MM.1S (cell line): Measurements from ENCODE around the gene UNC13C.

Experiments
- DNase-seq: peaks from one replicate; pipeline ENCODE4 v3.0.0-alpha.2; 2015
- H2AFZ ChIP-seq: fragments of 300-600 bp; sonication (generic); 2 replicates; pipeline ENCODE4 v1.6.0; 2016; ENCODE audit warnings: antibody characterized with exemption, low read length
- H3F3A ChIP-seq: fragments of 300-600 bp; sonication (generic); 2 replicates; pipeline ENCODE4 v1.6.1; 2016; ENCODE audit warnings: mild to moderate bottlenecking, antibody characterized with exemption, low read length, moderate library complexity, mixed read lengths; ENCODE audit not compliant: insufficient read depth
- H3K27ac ChIP-seq: fragments of 300-600 bp; sonication (generic); 2 replicates; pipeline ENCODE4 v1.5.1; 2016; ENCODE audit warnings: mild to moderate bottlenecking, low read length
- H3K27me3 ChIP-seq: fragments of 300-600 bp; sonication (generic); replicated peaks from 2 replicates; pipeline ENCODE4 v1.6.0; 2016; ENCODE audit warnings: low read length; ENCODE audit not compliant: insufficient read depth
- H3K36me3 ChIP-seq: fragments of 300-600 bp; sonication (generic); replicated peaks from 2 replicates; pipeline ENCODE4 v1.6.1; 2016; ENCODE audit warnings: mild to moderate bottlenecking, low read length, mixed read lengths; ENCODE audit not compliant: insufficient read depth
- H3K4me1 ChIP-seq: fragments of 300-600 bp; sonication (generic); 2 replicates; pipeline ENCODE4 v1.6.1; 2016; ENCODE audit warnings: low read length, mixed read lengths
- H3K4me2 ChIP-seq: fragments of 300-600 bp; sonication (generic); 2 replicates; pipeline ENCODE4 v1.6.0; 2016; ENCODE audit warnings: low read depth, low read length
- H3K4me3 ChIP-seq: fragments of 300-600 bp; sonication (generic); 2 replicates; pipeline ENCODE4 v1.5.1; 2016; ENCODE audit warnings: low read length, mixed read lengths
- H3K79me2 ChIP-seq: fragments of 300-600 bp; sonication (generic); 2 replicates; pipeline ENCODE4 v1.6.1; 2016; ENCODE audit warnings: mixed run types, low read length, mixed read lengths
- H3K9ac ChIP-seq: fragments of 300-600 bp; sonication (generic); 2 replicates; pipeline ENCODE4 v1.6.1; 2016; ENCODE audit warnings: low read length, mixed read lengths
- H3K9me2 ChIP-seq: fragments of 300-600 bp; sonication (generic); replicated peaks from 2 replicates; pipeline ENCODE4 v1.6.1; 2016; ENCODE audit warnings: mild to moderate bottlenecking, low read length, mixed read lengths; ENCODE audit not compliant: insufficient read depth
- H3K9me3 ChIP-seq: fragments of 300-600 bp; sonication (generic); replicated peaks from 2 replicates; pipeline ENCODE4 v1.6.1; 2016; ENCODE audit warnings: mild to moderate bottlenecking, low read length, mixed read lengths; ENCODE audit not compliant: insufficient read depth
- H4K20me1 ChIP-seq: fragments of 300-600 bp; sonication (generic); 2 replicates; pipeline ENCODE4 v1.6.1; 2016; ENCODE audit warnings: mild to moderate bottlenecking, low read length, moderate library complexity, mixed read lengths; ENCODE audit not compliant: insufficient read depth
- CTCF ChIP-seq: fragments of 300-600 bp; sonication (generic); IDR thresholded peaks from 2 replicates; pipeline ENCODE4 v1.5.1; 2016; ENCODE audit warnings: antibody characterized with exemption, low read length, mixed read lengths
- EZH2 ChIP-seq: fragments of 300-600 bp; sonication (generic); optimal IDR thresholded peaks from 2 replicates; pipeline ENCODE3; 2017; ENCODE audit warnings: low read depth, mild to moderate bottlenecking, antibody characterized with exemption, low read length, mixed read lengths
- EZH2phosphoT487 ChIP-seq: fragments of 300-600 bp; sonication (generic); IDR thresholded peaks from 2 replicates; pipeline ENCODE4 v1.6.1; 2018; ENCODE audit warnings: antibody characterized with exemption, low read length

Gene UNC13C

DNA sequence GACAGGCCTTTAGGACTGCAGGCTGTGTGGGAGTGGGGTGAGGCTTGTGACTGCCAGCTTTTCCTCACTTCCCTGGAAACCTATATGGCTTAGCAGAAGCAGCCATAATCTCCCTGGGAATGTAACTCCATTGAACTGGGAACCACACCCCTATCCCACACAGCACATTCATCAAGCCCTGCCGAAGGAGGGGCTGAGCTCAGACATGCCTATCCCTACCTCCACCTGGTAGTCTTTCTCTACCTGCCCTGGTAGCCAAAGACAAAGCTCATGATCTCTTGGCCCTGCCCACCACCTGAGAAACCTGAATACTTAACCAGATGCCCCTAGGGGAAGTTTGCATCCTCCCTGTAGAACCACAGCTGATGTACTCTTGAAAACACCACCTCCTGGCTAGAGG is 219.8 kb downstream of the UNC13C start:
- Histone ChIP-seq H3K4me3 (no peak overlapping the region), H3K79me2 (no peaks in the 10 kb centered on the region)
- TF ChIP-seq EZH2phosphoT487 = no peak
- no peak for TF ChIP-seq CTCF
- no peak for TF ChIP-seq EZH2

DNA sequence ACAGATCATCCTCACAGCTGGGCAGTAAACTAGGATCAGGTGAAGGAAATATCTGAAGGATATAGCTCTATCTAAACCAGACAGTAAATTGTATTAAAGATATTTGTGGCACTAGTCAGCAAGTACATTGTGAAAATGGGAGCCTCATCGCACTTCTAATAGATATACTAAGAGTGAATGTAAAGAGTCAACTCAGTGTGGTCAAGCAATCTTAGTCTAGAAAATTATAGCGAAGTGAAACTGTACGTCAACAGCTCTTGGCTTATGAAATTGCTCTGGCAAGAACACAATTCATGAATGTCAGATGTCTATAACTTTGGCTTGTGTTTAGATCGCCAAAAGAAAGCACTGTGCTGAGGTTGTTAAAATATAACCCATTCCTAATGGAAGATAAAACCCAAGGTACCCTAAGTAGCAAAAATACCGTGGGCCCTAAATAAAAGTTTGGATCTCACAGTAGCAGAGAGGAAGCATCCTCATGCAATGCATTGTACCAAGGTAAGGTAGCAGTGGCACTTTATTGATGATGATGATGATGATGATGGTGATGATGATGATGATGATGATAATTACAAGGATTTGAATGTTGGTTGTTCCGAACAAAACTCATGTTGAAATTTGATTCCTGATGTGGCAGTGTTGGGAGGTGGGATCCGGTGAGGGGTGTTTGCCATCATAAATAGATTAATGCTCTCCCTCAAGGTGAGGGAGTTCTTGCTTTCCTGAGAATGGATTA is 228.5 kb downstream of the UNC13C start:
- no peaks in the 10 kb centered on the region for H3K4me1 ChIP-seq
- H3K4me2 ChIP-seq = no peak overlapping the region
- no peak overlapping the region for H3K9ac ChIP-seq
- H3K27me3 ChIP-seq = no peaks in the 10 kb centered on the region
- H3K9me3 ChIP-seq = no peaks in the 10 kb centered on the region
- no peaks in the 10 kb centered on the region for H3K36me3 ChIP-seq
- H3K79me2 ChIP-seq = no peaks in the 10 kb centered on the region
- no peak overlapping the region for H3K27ac ChIP-seq
- no peak overlapping the region for H3K4me3 ChIP-seq
- H3K9me2 ChIP-seq = no peaks in the 10 kb centered on the region
- DNase-seq = no peak
- H4K20me1 ChIP-seq = no peaks in the 10 kb centered on the region
- H2AFZ ChIP-seq = no peak overlapping the region
- no peak for TF ChIP-seq CTCF
- no peak for TF ChIP-seq EZH2phosphoT487
- no peak for TF ChIP-seq EZH2
- no peaks in the 10 kb centered on the region for H3F3A ChIP-seq

More for the DNA sequence above, 219.8 kb downstream of the UNC13C start:
- Histone ChIP-seq H3K27ac (no peak overlapping the region), H3K9me2 (no peaks in the 10 kb centered on the region), H3K4me2 (no peak overlapping the region), H3F3A (no peaks in the 10 kb centered on the region), H3K9me3 (no peaks in the 10 kb centered on the region), H3K4me1 (no peaks in the 10 kb centered on the region), H3K36me3 (no peaks in the 10 kb centered on the region), H3K9ac (no peak overlapping the region), H4K20me1 (no peaks in the 10 kb centered on the region), H2AFZ (no peak overlapping the region), H3K27me3 (no peaks in the 10 kb centered on the region)
- no peak for DNase-seq

GRCh38 chr15:54208786-54209185 is 230.5 kb downstream of the UNC13C start:
- no peaks in the 10 kb centered on the region for H3F3A ChIP-seq
- H3K4me3 ChIP-seq = no peak overlapping the region
- no peaks in the 10 kb centered on the region for H3K79me2 ChIP-seq
- TF ChIP-seq EZH2phosphoT487 (no peak), CTCF (no peak), EZH2 (no peak)
- H3K4me1 ChIP-seq = no peaks in the 10 kb centered on the region
- no peaks in the 10 kb centered on the region for H4K20me1 ChIP-seq
- H3K27me3 ChIP-seq = no peaks in the 10 kb centered on the region
- no peaks in the 10 kb centered on the region for H3K9me2 ChIP-seq
- H3K9ac ChIP-seq = no peak overlapping the region
- no peak overlapping the region for H3K27ac ChIP-seq
- DNase-seq = no peak
- no peaks in the 10 kb centered on the region for H3K36me3 ChIP-seq
- H2AFZ ChIP-seq = no peak overlapping the region
- no peak overlapping the region for H3K4me2 ChIP-seq
- H3K9me3 ChIP-seq = no peaks in the 10 kb centered on the region
